SK-N-SH treated with all-trans-retinoic acid at 6 μM for 48 hours (cell line): Measurements from ENCODE around the gene PDC.

Experiments
- ATAC-seq: fragments of 200-7000 bp; cut with Tn5 transposase; 3 replicates; pipeline ENCODE4 v1.9.1; 2020; ENCODE audit warnings: mild to moderate bottlenecking, moderate library complexity
- ARNTL ChIP-seq: fragments of 450-650 bp; formaldehyde crosslinking; IDR thresholded peaks from 2 replicates; pipeline ENCODE4 v1.5.0; 2020; ENCODE audit warnings: low read depth, mild to moderate bottlenecking, moderate library complexity, borderline replicate concordance
- BACH2 ChIP-seq: fragments of 250-450 bp; sonication (Bioruptor Pico); IDR thresholded peaks from 2 replicates; pipeline ENCODE4 v1.9.0; 2021; ENCODE audit warnings: mild to moderate bottlenecking, borderline replicate concordance
- CREB5 ChIP-seq: fragments of 250-450 bp; sonication (Bioruptor Pico); IDR thresholded peaks from 2 replicates; pipeline ENCODE4 v1.5.1; 2020; ENCODE audit warnings: low read depth, mild to moderate bottlenecking, moderate library complexity
- CSDC2 ChIP-seq: fragments of 250-450 bp; sonication (Bioruptor Pico); IDR thresholded peaks from 2 replicates; pipeline ENCODE4 v1.5.0; 2020; ENCODE audit warnings: mild to moderate bottlenecking, moderate library complexity
- ESRRG ChIP-seq: fragments of 250-450 bp; sonication (Bioruptor Pico); IDR thresholded peaks from 2 replicates; pipeline ENCODE4 v1.6.1; 2021; ENCODE audit warnings: mild to moderate bottlenecking
- GLIS3 ChIP-seq: fragments of 250-450 bp; sonication (Bioruptor Pico); IDR thresholded peaks from 2 replicates; pipeline ENCODE4 v1.5.0; 2020; ENCODE audit warnings: mild to moderate bottlenecking, moderate library complexity
- OSR1 ChIP-seq: fragments of 250-450 bp; sonication (Bioruptor Pico); IDR thresholded peaks from 2 replicates; pipeline ENCODE4 v1.8.0; 2022; ENCODE audit warnings: moderate library complexity, mild to moderate bottlenecking, inconsistent platforms
- PPARA ChIP-seq: fragments of 250-450 bp; sonication (Bioruptor Pico); IDR thresholded peaks from 2 replicates; pipeline ENCODE4 v1.5.0; 2020; ENCODE audit warnings: mild to moderate bottlenecking, borderline replicate concordance
- RARB ChIP-seq: fragments of 250-450 bp; sonication (Bioruptor Pico); IDR thresholded peaks from 2 replicates; pipeline ENCODE4 v1.8.0; 2021; ENCODE audit warnings: mild to moderate bottlenecking, moderate library complexity
- SNAI2 ChIP-seq: fragments of 250-450 bp; sonication (Bioruptor Pico); IDR thresholded peaks from 2 replicates; pipeline ENCODE4 v1.5.0; 2020; ENCODE audit warnings: mild to moderate bottlenecking, moderate library complexity
- TCF4 ChIP-seq: fragments of 250-450 bp; sonication (Bioruptor Pico); IDR thresholded peaks from 2 replicates; pipeline ENCODE4 v1.8.0; 2021; ENCODE audit warnings: mild to moderate bottlenecking, moderate library complexity, borderline replicate concordance
- TOX ChIP-seq: fragments of 250-450 bp; sonication (Bioruptor Pico); IDR thresholded peaks from 2 replicates; pipeline ENCODE4 v1.8.0; 2021; ENCODE audit warnings: mild to moderate bottlenecking, moderate library complexity, borderline replicate concordance
- TSHZ2 ChIP-seq: fragments of 250-450 bp; sonication (Bioruptor Pico); IDR thresholded peaks from 2 replicates; pipeline ENCODE4 v1.5.0; 2020; ENCODE audit warnings: mild to moderate bottlenecking, moderate library complexity
- ZC3H10 ChIP-seq: fragments of 250-450 bp; sonication (Bioruptor Pico); IDR thresholded peaks from 2 replicates; pipeline ENCODE4 v1.5.1; 2021; ENCODE audit warnings: mild to moderate bottlenecking, moderate library complexity
- ZFP3 ChIP-seq: fragments of 250-450 bp; sonication (Bioruptor Pico); IDR thresholded peaks from 2 replicates; pipeline ENCODE4 v1.5.0; 2020; ENCODE audit warnings: mild to moderate bottlenecking, moderate library complexity
- ZFP30 ChIP-seq: fragments of 450-650 bp; formaldehyde crosslinking; IDR thresholded peaks from 2 replicates; pipeline ENCODE4 v1.5.0; 2022; ENCODE audit warnings: mild to moderate bottlenecking, moderate library complexity
- ZNF565 ChIP-seq: fragments of 450-650 bp; formaldehyde crosslinking; conservative IDR thresholded peaks from 2 replicates; pipeline ENCODE4 v1.5.0; 2020; ENCODE audit warnings: low read depth, mild to moderate bottlenecking, moderate library complexity
- ZNF70 ChIP-seq: fragments of 450-650 bp; formaldehyde crosslinking; IDR thresholded peaks from 2 replicates; pipeline ENCODE4 v1.5.0; 2020; ENCODE audit warnings: mild to moderate bottlenecking, moderate library complexity
- ZNF8 ChIP-seq: fragments of 450-650 bp; formaldehyde crosslinking; IDR thresholded peaks from 2 replicates; pipeline ENCODE4 v1.5.0; 2020; ENCODE audit warnings: mild to moderate bottlenecking, moderate library complexity
- TF ChIP-seq, protein P1 (sequence below): fragments of 250-450 bp; sonication (Bioruptor Pico); IDR thresholded peaks from 2 replicates; pipeline ENCODE4 v1.8.0; 2020; ENCODE audit warnings: mild to moderate bottlenecking, moderate library complexity, borderline replicate concordance
- TF ChIP-seq, protein P2 (sequence below): fragments of 250-450 bp; sonication (Bioruptor Pico); IDR thresholded peaks from 2 replicates; pipeline ENCODE4 v1.8.0; 2021; ENCODE audit warnings: low read depth, mild to moderate bottlenecking, moderate library complexity, borderline replicate concordance
- TF ChIP-seq, protein P3 (sequence below): fragments of 250-450 bp; sonication (Bioruptor Pico); IDR thresholded peaks from 2 replicates; pipeline ENCODE4 v1.5.1; 2021; ENCODE audit warnings: mild to moderate bottlenecking, moderate library complexity

Gene PDC

DNA sequence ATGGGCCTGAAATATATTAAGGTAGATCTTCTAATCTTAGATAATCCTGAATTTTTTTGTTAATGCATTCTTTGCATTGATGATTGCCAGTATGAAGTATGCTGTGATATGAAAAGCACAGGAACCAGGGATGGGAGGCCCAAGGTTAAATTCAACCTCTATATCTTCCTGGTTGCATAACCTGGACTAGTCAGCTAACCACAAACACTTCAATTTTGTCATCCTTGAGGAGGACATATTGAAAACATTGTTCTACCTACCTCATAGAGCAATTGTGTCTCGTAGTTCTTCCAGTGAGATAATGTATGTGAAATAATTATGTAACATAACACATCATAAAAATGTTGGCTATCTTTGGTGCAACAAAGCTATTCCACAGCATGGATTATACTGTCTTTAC is 25.6 kb downstream of the PDC start:
- TF ChIP-seq CSDC2 (CRISPR knock-in tag) (no peak), ZNF565 (CRISPR knock-in tag) (no peak), ZNF70 (no peak), ESRRG (CRISPR knock-in tag) (no peak), ZFP3 (CRISPR knock-in tag) (no peak), RARB (CRISPR knock-in tag) (no peak), CREB5 (no peak), TOX (CRISPR knock-in tag) (no peak)
- TF ChIP-seq, all 23 proteins: peak for 0
- no peak for ATAC-seq

GRCh38 chr1:186429017-186429416 is 31.9 kb downstream of the PDC start:
- no peak for TF ChIP-seq OSR1 (CRISPR knock-in tag)
- no peak for TF ChIP-seq CSDC2 (CRISPR knock-in tag)
- TF ChIP-seq, protein P1, sequence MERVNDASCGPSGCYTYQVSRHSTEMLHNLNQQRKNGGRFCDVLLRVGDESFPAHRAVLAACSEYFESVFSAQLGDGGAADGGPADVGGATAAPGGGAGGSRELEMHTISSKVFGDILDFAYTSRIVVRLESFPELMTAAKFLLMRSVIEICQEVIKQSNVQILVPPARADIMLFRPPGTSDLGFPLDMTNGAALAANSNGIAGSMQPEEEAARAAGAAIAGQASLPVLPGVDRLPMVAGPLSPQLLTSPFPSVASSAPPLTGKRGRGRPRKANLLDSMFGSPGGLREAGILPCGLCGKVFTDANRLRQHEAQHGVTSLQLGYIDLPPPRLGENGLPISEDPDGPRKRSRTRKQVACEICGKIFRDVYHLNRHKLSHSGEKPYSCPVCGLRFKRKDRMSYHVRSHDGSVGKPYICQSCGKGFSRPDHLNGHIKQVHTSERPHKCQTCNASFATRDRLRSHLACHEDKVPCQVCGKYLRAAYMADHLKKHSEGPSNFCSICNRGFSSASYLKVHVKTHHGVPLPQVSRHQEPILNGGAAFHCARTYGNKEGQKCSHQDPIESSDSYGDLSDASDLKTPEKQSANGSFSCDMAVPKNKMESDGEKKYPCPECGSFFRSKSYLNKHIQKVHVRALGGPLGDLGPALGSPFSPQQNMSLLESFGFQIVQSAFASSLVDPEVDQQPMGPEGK (CRISPR knock-in tag), result no peak
- TF ChIP-seq ESRRG (CRISPR knock-in tag), result no peak
- no peak for TF ChIP-seq PPARA (CRISPR knock-in tag)
- TF ChIP-seq, all 23 proteins: peak for 0
- no peak for ATAC-seq

- no peak for ATAC-seq
- TF ChIP-seq PPARA (CRISPR knock-in tag), result no peak
- no peak for TF ChIP-seq ZNF70
- no peak for TF ChIP-seq ZNF8
- no peak for TF ChIP-seq ZNF565 (CRISPR knock-in tag)
- no peak for TF ChIP-seq RARB (CRISPR knock-in tag)
- TF ChIP-seq CREB5, result no peak
- no peak for TF ChIP-seq ZC3H10 (CRISPR knock-in tag)
- no peak for TF ChIP-seq BACH2 (CRISPR knock-in tag)
Observed at GRCh38 chr1:186426118-186426517, 34.8 kb downstream of the PDC start.

DNA sequence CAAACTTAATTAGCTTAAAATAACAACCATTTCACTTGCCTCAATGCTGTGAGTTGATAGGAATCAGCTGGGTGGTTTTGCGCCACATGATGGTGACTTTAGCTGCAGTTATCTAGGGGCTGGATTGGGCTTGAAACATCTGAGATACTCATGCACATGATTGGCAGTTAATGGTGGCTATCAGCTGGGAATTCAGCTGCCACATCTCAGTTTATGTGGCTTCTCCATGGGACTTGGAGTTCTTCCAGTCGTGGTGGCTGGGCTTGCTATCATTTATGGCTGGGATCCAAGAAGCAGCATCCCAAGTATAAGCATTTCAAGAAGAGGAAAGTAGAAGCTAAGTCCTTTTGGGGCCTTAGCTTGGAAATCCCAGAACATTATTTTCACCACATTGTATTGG is 36.4 kb downstream of the PDC start:
- no peak for ATAC-seq
- no peak for TF ChIP-seq CSDC2 (CRISPR knock-in tag)
- TF ChIP-seq SNAI2 (CRISPR knock-in tag), result no peak

GRCh38 chr1:186421446-186421845 is 39.5 kb downstream of the PDC start:
- no peak for TF ChIP-seq GLIS3
- no peak for ATAC-seq

GRCh38 chr1:186420923-186421322 is 40.0 kb downstream of the PDC start:
- ATAC-seq, result peak; percentile 49; the same call in 1 of the 3 replicates
- TF ChIP-seq ZFP30 (CRISPR knock-in tag), result peak; percentile 57; the same call in 1 of the 2 replicates
- no peak for TF ChIP-seq ZNF8

- no peak for ATAC-seq
- TF ChIP-seq ZFP3 (CRISPR knock-in tag), result no peak
- TF ChIP-seq, protein P2, sequence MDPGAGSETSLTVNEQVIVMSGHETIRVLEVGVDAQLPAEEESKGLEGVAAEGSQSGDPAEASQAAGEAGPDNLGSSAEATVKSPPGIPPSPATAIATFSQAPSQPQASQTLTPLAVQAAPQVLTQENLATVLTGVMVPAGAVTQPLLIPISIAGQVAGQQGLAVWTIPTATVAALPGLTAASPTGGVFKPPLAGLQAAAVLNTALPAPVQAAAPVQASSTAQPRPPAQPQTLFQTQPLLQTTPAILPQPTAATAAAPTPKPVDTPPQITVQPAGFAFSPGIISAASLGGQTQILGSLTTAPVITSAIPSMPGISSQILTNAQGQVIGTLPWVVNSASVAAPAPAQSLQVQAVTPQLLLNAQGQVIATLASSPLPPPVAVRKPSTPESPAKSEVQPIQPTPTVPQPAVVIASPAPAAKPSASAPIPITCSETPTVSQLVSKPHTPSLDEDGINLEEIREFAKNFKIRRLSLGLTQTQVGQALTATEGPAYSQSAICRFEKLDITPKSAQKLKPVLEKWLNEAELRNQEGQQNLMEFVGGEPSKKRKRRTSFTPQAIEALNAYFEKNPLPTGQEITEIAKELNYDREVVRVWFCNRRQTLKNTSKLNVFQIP (CRISPR knock-in tag), result no peak
- TF ChIP-seq ARNTL, result no peak
- TF ChIP-seq CSDC2 (CRISPR knock-in tag), result no peak
- TF ChIP-seq, protein P3, sequence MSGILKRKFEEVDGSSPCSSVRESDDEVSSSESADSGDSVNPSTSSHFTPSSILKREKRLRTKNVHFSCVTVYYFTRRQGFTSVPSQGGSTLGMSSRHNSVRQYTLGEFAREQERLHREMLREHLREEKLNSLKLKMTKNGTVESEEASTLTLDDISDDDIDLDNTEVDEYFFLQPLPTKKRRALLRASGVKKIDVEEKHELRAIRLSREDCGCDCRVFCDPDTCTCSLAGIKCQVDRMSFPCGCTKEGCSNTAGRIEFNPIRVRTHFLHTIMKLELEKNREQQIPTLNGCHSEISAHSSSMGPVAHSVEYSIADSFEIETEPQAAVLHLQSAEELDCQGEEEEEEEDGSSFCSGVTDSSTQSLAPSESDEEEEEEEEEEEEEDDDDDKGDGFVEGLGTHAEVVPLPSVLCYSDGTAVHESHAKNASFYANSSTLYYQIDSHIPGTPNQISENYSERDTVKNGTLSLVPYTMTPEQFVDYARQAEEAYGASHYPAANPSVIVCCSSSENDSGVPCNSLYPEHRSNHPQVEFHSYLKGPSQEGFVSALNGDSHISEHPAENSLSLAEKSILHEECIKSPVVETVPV (CRISPR knock-in tag), result no peak
- TF ChIP-seq TCF4, result no peak
- TF ChIP-seq SNAI2 (CRISPR knock-in tag), result no peak
- TF ChIP-seq ZNF8, result no peak
- no peak for TF ChIP-seq ESRRG (CRISPR knock-in tag)
- TF ChIP-seq GLIS3, result no peak
- no peak for TF ChIP-seq PPARA (CRISPR knock-in tag)
- TF ChIP-seq TSHZ2 (CRISPR knock-in tag), result no peak
Observed at GRCh38 chr1:186420311-186420710, 40.6 kb downstream of the PDC start.
